ENCODE results near the gene SLC25A15.
"Not testable (repeated sequence)": the region's sequence is repeated elsewhere in the genome, so short reads cannot be mapped to it uniquely, and the experiment has no call there.

Gene SLC25A15

DNA sequence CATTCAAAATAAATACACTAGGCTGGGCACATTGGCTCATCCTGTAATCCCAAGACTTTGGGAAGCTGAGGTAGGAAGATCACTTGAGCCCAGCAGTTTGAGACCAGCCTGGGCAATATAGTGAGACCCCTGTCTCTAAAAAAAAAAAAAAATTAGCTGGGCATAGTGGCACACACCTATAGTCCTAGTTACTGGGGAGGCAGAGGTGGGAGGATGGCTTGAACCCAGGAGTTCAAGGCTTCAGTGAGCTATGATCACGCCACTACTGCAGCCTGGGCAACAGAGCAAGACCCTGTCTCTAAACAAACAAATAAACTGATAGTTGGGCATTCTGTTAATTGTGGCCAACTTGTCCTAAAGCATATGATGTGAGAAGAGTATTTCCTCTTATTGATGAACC lies 6.4 kb upstream of the SLC25A15 start:
- DNase-seq, result not testable (repeated sequence)

DNA sequence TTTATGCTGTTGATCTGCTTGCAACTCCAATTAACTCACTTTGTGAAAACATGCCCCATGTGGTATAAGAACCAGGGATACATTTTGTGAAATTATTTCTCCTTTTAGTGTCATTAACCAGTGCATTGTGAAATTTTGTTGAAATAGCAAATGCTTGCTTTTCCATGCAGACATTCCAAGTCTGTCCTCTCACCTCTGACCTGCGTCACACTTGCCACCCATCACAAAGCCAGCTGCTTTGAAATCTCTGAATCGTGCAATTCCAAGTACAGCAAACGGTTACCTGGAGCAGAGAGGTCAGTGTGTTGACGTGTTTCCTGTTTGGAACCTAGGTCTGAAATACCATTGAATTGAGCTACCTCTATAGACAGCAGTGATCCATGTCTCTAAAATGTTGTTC lies 4.9 kb upstream of the SLC25A15 start:
- no peak for DNase-seq

DNA sequence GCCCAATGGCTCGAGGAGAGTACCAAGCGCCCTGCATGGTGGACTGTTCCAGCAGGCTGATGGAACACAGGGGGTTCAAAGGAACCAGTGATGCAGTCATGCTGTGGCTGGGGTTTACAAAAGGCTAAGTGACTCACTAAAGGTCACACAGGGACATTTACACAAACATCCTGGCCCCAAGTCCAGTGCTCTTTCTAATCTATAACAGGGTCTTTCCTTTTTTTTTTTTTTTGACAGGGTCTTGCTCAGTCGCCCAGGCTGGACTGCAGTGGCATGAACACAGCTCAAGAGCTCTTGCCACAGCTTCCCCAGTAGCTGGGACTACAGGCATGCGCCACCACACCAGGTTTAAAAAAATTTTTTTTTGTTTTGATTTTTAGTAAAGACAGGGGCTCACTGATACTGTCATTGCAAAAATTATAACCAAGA lies 2.8 kb upstream of the SLC25A15 start:
- DNase-seq, result no peak

DNA sequence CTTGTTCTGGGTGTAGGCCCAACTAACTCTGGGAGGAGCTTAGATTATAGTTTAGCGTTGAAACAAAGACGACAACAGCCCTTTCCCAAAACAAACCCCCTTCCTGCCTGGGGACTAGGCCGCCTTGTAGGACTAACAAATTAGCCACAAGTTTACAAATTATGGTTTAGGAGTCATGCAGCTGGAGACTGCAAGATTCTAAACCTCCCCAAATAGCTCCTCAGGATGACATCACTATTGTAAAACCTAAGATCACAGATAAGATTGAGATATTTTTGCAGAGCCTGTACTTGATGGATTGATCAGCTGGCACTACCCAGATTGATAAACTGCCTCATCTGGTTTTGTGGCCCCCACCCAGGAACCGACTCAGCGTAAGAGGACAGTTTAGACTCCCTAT lies 2.3 kb upstream of the SLC25A15 start:
- DNase-seq, result no peak

DNA sequence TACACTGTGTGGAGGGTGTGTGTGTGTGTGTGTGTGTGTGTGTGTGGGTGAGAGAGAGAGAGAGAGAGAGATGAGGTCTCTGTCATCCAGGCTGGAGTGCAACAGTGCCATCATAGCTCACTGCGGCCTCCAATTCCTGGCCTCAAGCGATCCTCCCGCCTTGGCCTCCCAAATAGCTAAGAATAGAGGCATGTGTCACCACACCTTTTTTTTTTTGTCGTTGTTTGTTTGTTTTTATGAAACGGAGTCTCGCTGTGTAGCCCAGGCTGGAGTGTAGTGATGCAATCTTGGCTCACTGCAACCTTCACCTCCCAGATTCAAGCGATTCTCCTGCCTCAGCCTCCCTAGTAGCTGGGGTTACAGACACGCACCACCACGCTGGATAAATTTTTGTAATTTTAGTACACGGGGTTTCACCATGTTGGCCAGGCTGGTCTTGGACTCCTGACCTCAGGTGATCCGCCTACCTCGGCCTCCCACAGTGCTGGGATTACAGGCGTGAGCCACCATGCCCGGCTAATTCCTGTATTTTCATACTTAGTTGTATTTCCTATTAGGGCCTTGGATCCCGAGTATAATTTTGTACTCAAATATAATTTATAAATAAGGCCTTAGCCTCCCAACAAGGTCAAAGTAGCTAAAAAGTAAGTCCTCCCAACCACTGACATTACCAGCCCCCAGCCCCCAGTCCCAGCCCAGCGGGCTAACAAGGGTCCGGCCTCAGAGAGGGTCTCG lies 704 bp upstream of the SLC25A15 start:
- DNase-seq, result peak in 1 of 6 experiments; percentile 15

DNA sequence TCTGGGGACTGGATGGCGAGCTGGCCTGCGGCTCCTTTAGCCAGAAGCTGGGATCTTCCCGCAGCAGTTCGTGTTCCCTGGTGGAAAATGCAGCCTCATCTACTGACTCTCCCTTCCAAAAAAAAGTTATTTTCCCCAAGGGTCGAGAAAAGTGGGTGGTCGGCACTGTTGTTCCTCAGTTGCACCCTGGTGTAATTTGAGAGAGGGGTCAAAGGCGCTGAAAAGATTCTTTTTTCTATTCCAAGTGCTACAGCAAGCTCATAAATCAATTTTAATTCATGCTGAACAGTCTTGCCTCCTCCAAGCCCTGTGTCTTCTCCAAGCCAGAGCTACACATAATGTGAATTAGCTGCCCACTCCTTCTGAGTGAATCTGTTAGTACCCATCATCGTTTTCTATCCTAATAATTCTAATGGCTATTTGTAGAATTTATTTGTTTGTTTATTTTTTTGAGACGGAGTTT lies 774 bp downstream of the SLC25A15 start:
- peak in 1 of 6 experiments; percentile 35 for DNase-seq

DNA sequence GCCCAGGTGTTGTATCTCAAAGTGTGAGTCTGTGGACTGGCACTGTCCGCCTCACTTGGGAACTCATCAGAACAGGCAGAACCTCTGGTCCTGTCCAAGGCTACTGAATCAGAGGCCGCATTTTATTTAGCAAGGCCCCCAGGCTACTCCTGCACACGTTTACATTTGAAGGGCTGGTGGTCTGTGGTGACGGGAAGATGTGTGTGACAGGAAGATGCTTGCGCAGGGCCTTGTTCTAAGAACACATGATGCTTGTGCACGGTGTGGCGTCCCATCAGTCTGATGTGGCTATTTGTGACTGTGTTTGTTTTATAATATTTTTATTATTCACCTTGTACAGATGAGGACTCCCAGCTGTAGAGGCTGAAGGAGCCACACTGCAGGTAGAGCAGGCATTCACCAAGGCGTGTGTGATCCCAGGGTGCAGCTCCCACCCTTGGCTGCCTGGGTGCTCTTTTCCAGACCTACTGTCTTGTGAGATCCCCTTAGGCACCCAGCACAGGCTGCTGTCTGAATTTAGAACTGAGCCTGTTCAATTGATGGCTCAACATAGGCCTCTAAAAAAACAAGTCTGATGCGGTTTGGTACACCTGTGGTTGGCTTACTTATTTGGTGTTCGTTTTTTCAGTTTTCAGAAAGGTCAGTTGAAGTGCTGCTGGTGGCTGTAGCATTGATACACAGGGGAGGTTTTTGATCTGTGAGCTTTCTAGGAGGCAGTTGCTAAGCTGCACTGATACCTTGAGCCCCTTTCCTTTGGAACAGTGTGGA lies 3.1 kb downstream of the SLC25A15 start:
- DNase-seq, result no peak

DNA sequence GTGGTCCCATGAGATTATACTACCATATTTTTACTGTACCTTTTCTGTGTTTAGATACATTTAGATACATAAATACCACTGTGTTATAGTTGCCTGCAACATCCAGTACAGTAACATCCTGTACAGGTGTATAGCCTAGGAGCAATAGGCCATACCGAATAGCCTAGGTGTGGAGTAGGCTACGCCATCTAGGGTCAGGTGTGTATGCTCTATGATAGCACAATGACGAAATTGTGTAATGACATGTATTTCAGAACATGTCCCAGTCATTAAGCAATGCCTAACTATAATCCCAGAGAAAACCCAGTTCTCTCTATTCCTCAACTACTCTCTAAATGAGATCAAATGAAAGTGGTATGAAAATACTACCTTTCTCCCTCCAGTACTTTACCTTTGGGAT lies 3.9 kb downstream of the SLC25A15 start:
- no peak for DNase-seq

DNA sequence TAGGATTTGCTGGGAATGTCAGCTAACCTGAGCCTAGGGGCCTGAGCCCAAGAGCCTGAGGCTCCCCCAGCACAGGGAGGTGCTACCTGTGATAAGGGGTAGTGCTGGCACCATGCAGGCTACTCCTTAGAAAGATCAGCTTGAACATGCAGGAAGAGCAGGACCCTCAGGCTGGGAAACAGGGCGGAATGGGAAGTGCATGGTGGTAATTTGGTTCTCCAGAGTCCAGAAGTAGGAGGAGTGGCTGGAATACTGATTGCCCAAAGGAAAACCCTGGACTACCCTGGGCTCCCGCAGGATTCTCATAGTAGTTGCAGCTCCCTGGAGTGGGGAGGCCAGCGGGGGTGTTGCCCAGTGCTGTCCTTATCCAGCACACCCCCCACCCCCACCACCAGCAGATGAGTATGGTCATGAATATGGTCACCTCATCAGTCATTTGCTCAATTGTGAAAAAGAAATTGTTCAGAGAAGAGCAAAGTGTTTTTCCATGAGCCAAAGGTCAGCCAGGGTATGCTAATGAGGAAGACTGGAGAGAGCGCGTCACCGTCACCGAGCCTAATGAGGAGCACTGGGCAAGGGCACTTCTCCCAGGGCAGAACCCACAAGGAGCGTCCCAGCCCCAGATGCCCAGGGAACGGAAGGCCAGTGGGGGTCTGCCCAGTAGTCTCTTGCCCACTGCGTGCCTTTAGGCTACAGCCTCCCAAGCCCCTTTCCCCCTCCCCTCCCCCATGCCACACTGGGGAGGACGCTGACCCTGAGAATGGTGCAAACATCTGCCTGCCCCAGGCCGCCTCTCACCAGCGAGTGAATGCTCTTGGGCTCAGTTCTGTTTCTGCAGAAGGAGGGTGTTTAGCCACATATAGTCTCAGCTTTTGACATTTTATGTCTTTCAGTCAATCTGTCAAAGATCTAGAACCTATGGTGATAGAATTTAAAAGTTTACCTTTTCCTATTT lies 5.3 kb downstream of the SLC25A15 start:
- DNase-seq, result no peak

DNA sequence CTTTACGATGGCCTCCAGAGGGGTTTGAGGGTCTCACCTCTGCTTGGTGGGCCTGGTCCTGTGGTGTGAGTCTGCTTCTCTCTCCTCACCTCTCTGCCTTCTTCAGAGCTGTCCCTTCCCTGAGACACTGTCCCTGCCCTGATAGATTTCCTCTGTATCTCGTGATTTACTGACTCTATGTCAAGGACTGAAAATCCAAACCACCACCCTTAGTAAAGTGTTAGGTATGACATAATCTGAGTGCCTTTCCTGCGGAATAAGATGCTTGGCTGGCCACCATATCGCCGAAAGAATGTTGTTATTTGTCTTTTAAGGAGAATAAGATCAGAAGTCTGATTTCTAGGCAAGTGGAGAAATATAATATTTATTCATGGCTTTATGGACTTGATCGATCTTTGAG lies 7.2 kb downstream of the SLC25A15 start:
- no peak for DNase-seq

DNA sequence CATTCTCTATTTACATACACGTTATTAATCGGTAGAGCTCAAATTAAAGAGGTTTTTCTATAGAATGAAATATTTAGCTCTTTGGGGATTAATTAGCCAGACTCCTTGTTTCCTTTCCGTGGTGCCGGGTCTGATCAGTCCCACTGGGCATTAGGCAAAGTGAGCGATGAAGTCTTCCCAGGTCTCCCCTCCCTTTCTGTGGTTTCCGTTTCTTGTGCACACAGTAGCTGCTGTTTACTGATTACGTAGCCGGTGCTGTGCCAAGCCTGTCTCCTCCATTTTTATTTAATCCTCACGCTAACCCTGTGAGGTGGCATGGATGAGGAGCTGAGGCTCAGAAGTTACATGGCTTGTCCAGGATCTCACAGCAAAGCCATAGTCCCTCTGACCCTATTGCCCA lies 9.0 kb downstream of the SLC25A15 start:
- DNase-seq, result peak in 3 of 6 experiments; percentile 6 to 34 (median 11)

DNA sequence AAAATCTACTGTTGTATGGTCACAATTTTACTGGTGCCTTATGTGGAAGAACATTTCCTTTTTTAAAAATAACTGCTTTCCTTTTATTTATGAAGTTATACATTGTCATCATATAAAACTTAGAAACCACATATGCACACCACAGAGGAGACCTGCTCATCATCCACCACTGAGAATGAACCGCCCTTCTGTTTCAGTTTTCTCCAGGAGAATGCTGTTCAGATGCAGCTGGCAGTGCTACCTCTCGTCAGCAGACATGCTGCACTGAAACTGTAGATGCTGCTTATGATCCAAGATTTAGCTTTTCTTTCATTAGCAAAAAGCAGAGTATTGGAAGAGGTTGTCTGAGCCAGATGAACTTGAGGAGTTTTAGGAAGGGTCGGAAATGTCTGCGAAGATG lies 10.1 kb downstream of the SLC25A15 start:
- no peak for DNase-seq

DNA sequence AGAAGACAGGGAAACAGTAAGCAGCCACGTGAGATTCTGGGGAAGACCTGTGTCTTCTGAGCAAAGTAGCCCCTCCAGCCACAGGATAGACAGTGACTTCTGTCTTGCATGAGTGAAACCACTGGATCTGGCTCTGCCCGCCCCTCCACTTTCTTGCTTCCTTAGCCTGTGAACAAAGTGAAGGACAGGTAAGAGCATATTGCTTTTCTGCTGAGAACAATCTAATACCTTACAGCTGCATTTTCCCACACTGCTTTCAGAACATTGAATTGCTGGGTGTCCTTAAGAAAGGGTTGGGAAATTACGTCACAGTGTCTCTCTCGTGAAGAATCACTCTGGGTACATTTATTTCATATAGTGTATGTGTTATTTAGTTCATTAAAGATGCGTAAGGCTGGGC lies 11.1 kb downstream of the SLC25A15 start:
- DNase-seq, result no peak

DNA sequence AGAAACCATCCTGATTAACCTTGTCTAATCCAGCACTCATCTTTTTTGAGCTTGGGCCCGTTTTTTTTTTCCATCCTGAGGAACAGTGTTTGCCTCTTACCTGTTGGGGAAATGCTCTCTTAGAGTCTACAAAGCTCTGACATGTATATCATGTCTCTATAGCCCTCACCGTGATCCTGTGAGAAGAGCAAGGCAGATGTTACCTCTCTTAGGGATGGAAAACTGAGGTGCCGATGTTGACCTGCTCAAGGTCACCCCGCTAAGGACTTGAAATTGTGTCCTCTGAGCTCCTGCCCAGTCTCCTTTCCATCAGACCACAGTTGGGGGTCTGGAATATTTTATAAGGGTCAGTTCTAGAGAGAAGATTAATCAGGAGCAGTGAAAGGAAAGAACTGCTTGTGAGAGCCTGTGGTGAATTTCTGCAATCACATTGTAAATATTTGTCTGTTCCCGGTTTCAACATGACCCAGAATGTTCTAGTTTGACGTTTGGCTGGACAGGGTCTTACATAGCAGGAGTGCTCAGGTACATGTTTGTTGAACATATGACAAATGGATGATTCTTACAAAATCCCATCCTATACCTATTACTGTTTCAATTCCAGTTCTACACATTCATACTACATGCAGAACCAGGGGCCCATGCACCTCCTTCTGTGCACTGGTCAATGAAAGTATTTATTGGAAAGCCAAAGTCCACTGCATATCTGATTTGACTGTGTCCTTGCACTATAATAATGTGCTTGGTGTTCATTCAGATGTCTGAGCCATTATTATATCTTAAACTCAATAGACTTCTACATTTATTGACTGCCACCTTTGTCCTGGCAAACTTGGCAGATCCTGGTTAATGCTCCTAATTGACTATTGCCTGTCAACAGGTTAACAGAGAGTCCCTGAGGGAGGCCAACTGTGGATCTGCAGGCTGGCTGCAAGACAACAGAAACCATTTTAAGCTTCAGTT lies 12.1 kb downstream of the SLC25A15 start:
- DNase-seq, result no peak

DNA sequence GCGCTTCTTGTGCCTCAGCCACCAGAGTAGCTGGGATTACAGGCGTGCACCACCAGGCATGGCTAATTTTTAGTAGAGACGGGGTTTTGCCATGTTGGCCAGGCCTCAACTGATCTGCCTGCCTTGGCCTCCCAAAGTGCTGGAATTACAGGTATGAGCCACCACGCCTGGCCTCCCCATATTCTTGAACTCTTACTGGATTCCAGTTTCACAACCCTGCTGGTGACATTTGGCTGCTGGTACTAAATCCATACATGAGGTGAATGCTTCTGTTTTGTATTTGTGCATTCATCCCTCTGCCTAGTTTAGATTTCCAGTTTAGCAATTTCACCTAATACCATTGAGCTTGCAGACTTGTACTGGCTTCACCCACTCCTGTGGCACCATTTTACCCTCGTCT lies 13.9 kb downstream of the SLC25A15 start:
- no peak for DNase-seq

DNA sequence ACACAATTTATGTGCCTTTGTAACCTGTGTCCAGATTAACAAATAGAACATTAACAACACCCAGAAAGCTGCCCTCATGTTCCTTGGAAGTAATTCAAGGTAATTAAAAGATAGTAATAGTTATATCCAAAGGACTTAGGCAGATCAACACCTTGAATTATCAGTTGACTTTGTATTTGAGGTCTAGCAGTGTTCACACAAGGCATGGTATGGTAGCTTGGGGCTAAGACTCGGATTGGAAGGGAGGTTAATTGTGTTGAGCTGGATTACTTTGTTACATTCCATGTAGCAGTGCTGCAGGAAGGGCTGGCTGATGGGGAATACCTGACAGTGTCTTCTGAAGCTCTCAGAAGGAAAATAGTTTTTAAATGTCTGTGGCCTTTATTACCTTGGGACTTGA lies 16.8 kb downstream of the SLC25A15 start:
- no peak for DNase-seq

DNA sequence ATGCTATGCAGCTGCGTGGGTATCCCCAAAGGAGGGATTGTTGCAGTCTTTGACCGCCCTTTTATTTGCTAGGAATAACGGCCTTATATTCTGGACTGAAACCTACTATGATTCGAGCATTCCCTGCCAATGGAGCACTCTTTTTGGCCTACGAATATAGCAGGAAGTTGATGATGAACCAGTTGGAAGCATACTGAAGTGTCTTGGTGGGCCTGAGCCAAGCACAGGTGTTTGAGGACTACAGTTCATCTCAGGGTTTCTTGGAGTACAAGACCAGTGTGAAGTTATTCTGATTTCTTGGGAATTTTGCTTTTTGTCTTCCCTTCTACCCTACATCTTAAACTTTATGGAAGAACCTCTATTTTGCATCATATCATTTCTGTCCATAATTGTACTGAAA lies 20.1 kb downstream of the SLC25A15 start:
- DNase-seq, result no peak

DNA sequence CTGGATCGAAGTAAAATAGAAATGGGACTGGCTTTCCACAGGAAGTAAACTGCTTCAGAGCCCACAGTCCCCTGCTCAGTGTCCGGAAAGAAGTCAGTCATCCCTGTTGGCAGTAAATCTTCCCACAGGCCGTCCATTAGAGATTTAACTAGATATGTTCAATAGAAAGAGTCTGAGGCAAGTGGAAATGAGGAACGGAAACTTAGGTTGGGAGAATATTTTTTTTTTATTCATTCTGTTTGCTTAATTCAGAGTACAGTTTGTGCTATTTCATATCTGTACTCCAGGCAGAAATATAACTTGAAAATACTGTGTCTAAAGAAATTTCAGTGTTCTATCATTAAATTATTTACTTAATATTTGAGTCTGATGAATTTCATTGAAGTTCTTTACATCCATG lies 22.7 kb downstream of the SLC25A15 start:
- no peak for DNase-seq

DNA sequence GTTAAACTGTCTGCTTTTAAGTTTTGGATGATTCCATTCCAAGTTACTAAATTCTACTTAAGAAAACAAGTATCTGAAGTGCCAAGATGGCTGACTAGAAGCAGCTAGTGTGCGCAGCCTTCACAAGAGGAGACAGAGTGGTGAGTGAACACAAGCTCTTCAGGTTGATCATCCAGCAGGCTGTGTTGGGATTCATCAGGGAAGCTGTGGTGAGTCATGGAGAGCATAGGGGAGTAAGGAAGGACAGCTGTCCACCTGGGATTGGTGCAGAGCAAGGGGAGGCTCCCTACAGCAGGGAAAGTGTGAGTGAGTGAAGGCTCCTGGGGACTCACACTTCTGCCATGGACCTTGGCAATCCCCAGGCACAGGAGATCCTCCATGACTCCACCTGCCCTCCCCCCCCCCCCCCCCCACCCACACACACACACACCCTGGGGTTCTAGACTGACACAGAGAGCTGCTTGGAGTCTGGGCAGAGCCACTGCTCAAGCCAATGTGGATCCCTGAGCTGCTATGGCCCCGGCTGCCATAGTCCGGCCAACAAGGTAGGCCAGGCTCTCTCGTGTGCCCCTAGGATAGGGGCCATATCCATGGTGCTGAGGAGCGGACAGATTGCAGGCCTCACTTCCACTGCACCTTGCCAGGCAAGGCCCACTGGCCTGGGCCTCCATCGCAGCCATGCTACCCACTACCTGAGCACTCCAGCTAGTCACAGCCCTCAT lies 23.5 kb downstream of the SLC25A15 start:
- DNase-seq, result no peak

DNA sequence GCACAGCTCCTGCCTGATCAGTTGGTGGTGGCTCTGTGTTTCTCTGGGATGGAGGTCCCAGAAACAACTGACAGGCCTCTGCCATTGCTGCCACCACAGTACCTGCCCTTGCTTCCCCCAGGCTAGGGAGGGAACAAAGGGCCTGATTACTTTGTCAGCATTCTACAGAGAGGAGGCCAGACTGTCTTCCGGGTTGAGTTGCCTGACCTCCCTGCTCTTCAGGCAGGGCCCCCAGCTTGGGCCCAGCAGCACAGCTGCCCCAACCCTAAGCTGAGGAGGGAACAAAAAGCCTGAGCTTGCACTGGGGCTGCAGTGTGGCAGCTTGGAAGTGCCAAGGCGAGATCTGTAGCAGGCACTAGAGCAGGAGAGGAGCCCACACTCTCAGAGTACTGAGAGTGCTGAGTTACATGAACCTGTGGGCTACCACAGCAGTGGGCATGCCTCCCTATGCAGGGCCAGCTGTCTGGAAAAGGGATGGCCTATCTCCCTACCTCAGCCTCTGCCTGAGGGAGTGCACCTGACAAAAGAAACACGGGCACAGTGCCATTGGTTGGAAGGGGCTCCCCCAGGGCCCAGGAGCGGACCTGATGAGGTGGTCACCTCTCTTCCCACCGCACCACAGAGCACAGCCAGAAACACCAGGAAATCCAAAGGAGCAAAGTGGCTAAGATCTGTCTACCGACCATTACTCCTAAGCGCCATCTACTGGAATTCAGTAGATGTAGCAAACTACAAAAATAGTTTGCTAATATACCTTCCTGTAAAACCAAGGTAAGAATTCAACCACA lies 24.4 kb downstream of the SLC25A15 start:
- DNase-seq, result no peak

Measured in stimulated activated naive CD4-positive, alpha-beta T cell (primary cell).